ENCODE results near the gene GNAQ. TPM values are rescaled to one million over a fixed set of nuclear protein-coding genes. Genes with fewer than 3 reads are reported as not detected.
"Not testable (repeated sequence)": the region's sequence is repeated elsewhere in the genome, so short reads cannot be mapped to it uniquely, and the experiment has no call there.

GNAQ gene
- polyA plus RNA-seq, 3 donors from 2014 or later = 4.5 to 7.4 (median 5.1) TPM

GRCh38 chr9:77872177-77872576, 159.4 kb downstream of the GNAQ start:
- Mint-ChIP-seq H3K27ac (no peak overlapping the region), H3K27me3 (ENCODE audit: low read depth in 3 of 3) (peaks cover 0 to 3% (median 0%) of the 10 kb centered on the region in 3 donors), H3K4me3 (no peak overlapping the region), H3K9me3 (no peaks in the 10 kb centered on the region), H3K4me1 (no peaks in the 10 kb centered on the region), H3K36me3 (no peaks in the 10 kb centered on the region)
- no peak for DNase-seq

- no peak for DNase-seq
Observed at GRCh38 chr9:77871483-77871882, 160.1 kb downstream of the GNAQ start.

GRCh38 chr9:77866878-77867277, 164.7 kb downstream of the GNAQ start:
- DNase-seq = no peak
- no peaks in the 10 kb centered on the region for H3K9me3 Mint-ChIP-seq
- H3K27ac Mint-ChIP-seq = no peak overlapping the region
- peaks cover 0 to 1% (median 0%) of the 10 kb centered on the region in 3 donors for H3K27me3 Mint-ChIP-seq (ENCODE audit: low read depth in 3 of 3)
- H3K36me3 Mint-ChIP-seq = peaks cover 0 to 16% (median 0%) of the 10 kb centered on the region in 3 donors
- no peak overlapping the region for H3K4me3 Mint-ChIP-seq
- H3K4me1 Mint-ChIP-seq = peaks cover 5 to 23% of the 10 kb centered on the region in 2 donors

More at GRCh38 chr9:77871483-77871882, 160.1 kb downstream of the GNAQ start:
- peaks cover 0 to 3% (median 0%) of the 10 kb centered on the region in 3 donors for H3K27me3 Mint-ChIP-seq (ENCODE audit: low read depth in 3 of 3)
- no peaks in the 10 kb centered on the region for H3K9me3 Mint-ChIP-seq
- H3K27ac Mint-ChIP-seq = no peak overlapping the region
- H3K36me3 Mint-ChIP-seq = no peaks in the 10 kb centered on the region
- no peaks in the 10 kb centered on the region for H3K4me1 Mint-ChIP-seq
- H3K4me3 Mint-ChIP-seq = no peak overlapping the region

- Mint-ChIP-seq H3K36me3 (peaks cover 0 to 23% (median 2%) of the 10 kb centered on the region in 3 donors), H3K4me1 (peaks cover 5 to 23% of the 10 kb centered on the region in 2 donors), H3K27ac (no peak overlapping the region), H3K4me3 (no peak overlapping the region), H3K27me3 (ENCODE audit: low read depth in 3 of 3) (peaks cover 0 to 1% (median 0%) of the 10 kb centered on the region in 3 donors), H3K9me3 (no peaks in the 10 kb centered on the region)
- DNase-seq = no peak
Observed at GRCh38 chr9:77865385-77866047, 166.1 kb downstream of the GNAQ start.

GRCh38 chr9:77864211-77864889, 167.3 kb downstream of the GNAQ start:
- Mint-ChIP-seq H3K4me3 (no peak overlapping the region), H3K27ac (peak overlapping the region in 1 of 6 donors; percentile 82), H3K36me3 (peaks cover 0 to 23% (median 2%) of the 10 kb centered on the region in 3 donors), H3K4me1 (peaks cover 5 to 23% of the 10 kb centered on the region in 2 donors), H3K9me3 (no peaks in the 10 kb centered on the region), H3K27me3 (ENCODE audit: low read depth in 3 of 3) (peaks cover 0 to 1% (median 0%) of the 10 kb centered on the region in 3 donors)
- no peak for DNase-seq

- DNase-seq; H3K9me3 Mint-ChIP-seq; H3K27me3 Mint-ChIP-seq (ENCODE audit: low read depth in 3 of 3); H3K4me3 Mint-ChIP-seq: not testable (repeated sequence)
- peaks cover 5 to 23% of the 10 kb centered on the region in 2 donors for H3K4me1 Mint-ChIP-seq
- peak overlapping the region in 2 of 6 donors; percentile 3 to 82 for H3K27ac Mint-ChIP-seq
- H3K36me3 Mint-ChIP-seq = peaks cover 0 to 23% (median 2%) of the 10 kb centered on the region in 3 donors
Observed at GRCh38 chr9:77863638-77864037, 168.0 kb downstream of the GNAQ start.

GRCh38 chr9:77860953-77861352, 170.7 kb downstream of the GNAQ start:
- H3K9me3 Mint-ChIP-seq; H3K4me3 Mint-ChIP-seq; DNase-seq; H3K27ac Mint-ChIP-seq; H3K27me3 Mint-ChIP-seq (ENCODE audit: low read depth in 3 of 3): not testable (repeated sequence)
- Mint-ChIP-seq H3K36me3 (peaks cover 0 to 23% (median 2%) of the 10 kb centered on the region in 3 donors), H3K4me1 (peaks cover 5 to 23% of the 10 kb centered on the region in 2 donors)

GRCh38 chr9:77857513-77858259, 173.9 kb downstream of the GNAQ start:
- Mint-ChIP-seq H3K27ac (no peak overlapping the region), H3K4me1 (peaks cover 6 to 18% of the 10 kb centered on the region in 2 donors), H3K9me3 (no peaks in the 10 kb centered on the region), H3K36me3 (peaks cover 0 to 7% (median 2%) of the 10 kb centered on the region in 3 donors), H3K27me3 (ENCODE audit: low read depth in 3 of 3) (no peaks in the 10 kb centered on the region), H3K4me3 (no peak overlapping the region)
- DNase-seq = no peak

- H3K27me3 Mint-ChIP-seq (ENCODE audit: low read depth in 3 of 3) = no peaks in the 10 kb centered on the region
- H3K4me3 Mint-ChIP-seq = no peak overlapping the region
- H3K9me3 Mint-ChIP-seq = no peaks in the 10 kb centered on the region
- no peak for DNase-seq
- peaks cover 0 to 7% (median 2%) of the 10 kb centered on the region in 3 donors for H3K36me3 Mint-ChIP-seq
- H3K4me1 Mint-ChIP-seq = peaks cover 6 to 18% of the 10 kb centered on the region in 2 donors
- no peak overlapping the region for H3K27ac Mint-ChIP-seq
Observed at GRCh38 chr9:77856615-77857014, 175.0 kb downstream of the GNAQ start.

GRCh38 chr9:77854916-77855311, 176.7 kb downstream of the GNAQ start:
- no peak overlapping the region for H3K4me3 Mint-ChIP-seq
- H3K27me3 Mint-ChIP-seq (ENCODE audit: low read depth in 3 of 3) = no peaks in the 10 kb centered on the region
- no peaks in the 10 kb centered on the region for H3K36me3 Mint-ChIP-seq
- H3K9me3 Mint-ChIP-seq = no peaks in the 10 kb centered on the region
- H3K4me1 Mint-ChIP-seq = peaks cover 6 to 18% of the 10 kb centered on the region in 2 donors
- no peak overlapping the region for H3K27ac Mint-ChIP-seq
- no peak for DNase-seq

- DNase-seq = no peak
- Mint-ChIP-seq H3K4me1 (peaks cover 7 to 18% of the 10 kb centered on the region in 2 donors), H3K9me3 (no peaks in the 10 kb centered on the region), H3K27ac (no peak overlapping the region), H3K36me3 (no peaks in the 10 kb centered on the region), H3K27me3 (ENCODE audit: low read depth in 3 of 3) (no peaks in the 10 kb centered on the region), H3K4me3 (no peak overlapping the region)
Observed at GRCh38 chr9:77854258-77854915, 177.2 kb downstream of the GNAQ start.

GRCh38 chr9:77853716-77854115, 177.9 kb downstream of the GNAQ start:
- no peak overlapping the region for H3K27ac Mint-ChIP-seq
- no peak for DNase-seq
- H3K9me3 Mint-ChIP-seq = no peaks in the 10 kb centered on the region
- H3K27me3 Mint-ChIP-seq (ENCODE audit: low read depth in 3 of 3) = no peaks in the 10 kb centered on the region
- no peak overlapping the region for H3K4me3 Mint-ChIP-seq
- H3K4me1 Mint-ChIP-seq = peaks cover 8 to 21% of the 10 kb centered on the region in 2 donors
- no peaks in the 10 kb centered on the region for H3K36me3 Mint-ChIP-seq

GRCh38 chr9:77851882-77852595, 179.6 kb downstream of the GNAQ start:
- H3K9me3 Mint-ChIP-seq = no peaks in the 10 kb centered on the region
- no peak overlapping the region for H3K27ac Mint-ChIP-seq
- DNase-seq = no peak
- H3K4me3 Mint-ChIP-seq = no peak overlapping the region
- no peaks in the 10 kb centered on the region for H3K27me3 Mint-ChIP-seq (ENCODE audit: low read depth in 3 of 3)
- H3K4me1 Mint-ChIP-seq = peaks cover 22 to 38% of the 10 kb centered on the region in 2 donors
- H3K36me3 Mint-ChIP-seq = no peaks in the 10 kb centered on the region

Measured in immature natural killer cell (primary cell).